ENCODE data around the gene GIGYF2.

The GIGYF2 gene

GRCh38 chr2:232817756-232818155 lies 120.6 kb downstream of the GIGYF2 start:
- Histone ChIP-seq H2AK5ac (ENCODE audit: low read length) (no peak overlapping the region), H4K5ac (ENCODE audit: low read length) (no peak overlapping the region), H3K4ac (ENCODE audit: low read depth, low read length) (no peak overlapping the region), H3K27me3 (ENCODE audit: insufficient read depth, low read length, poor library complexity) (no peaks in the 10 kb centered on the region), H3K4me3 (ENCODE audit: low read length) (no peak overlapping the region), H2BK120ac (ENCODE audit: low read depth, low read length) (no peak overlapping the region), H3K4me2 (ENCODE audit: low read length) (no peak overlapping the region), H3K27ac (ENCODE audit: low read depth, low read length) (no peak overlapping the region), H3K18ac (ENCODE audit: low read length) (no peak overlapping the region), H3K79me1 (ENCODE audit: low read length) (no peaks in the 10 kb centered on the region), H2BK5ac (ENCODE audit: low read length) (no peak overlapping the region), H2BK15ac (replicated peaks; ENCODE audit: low read depth) (no peak overlapping the region), H3K4me1 (ENCODE audit: control insufficient read depth, low read depth, low read length) (no peaks in the 10 kb centered on the region), H3K79me2 (ENCODE audit: control insufficient read depth, insufficient read depth, low read length) (no peaks in the 10 kb centered on the region), H3K56ac (ENCODE audit: low read length) (no peak overlapping the region), H3K36me3 (ENCODE audit: control insufficient read depth, insufficient read depth, low read length) (peaks cover 3% of the 10 kb centered on the region), H3K9ac (ENCODE audit: low read length) (no peak overlapping the region), H3K23ac (ENCODE audit: low read length) (no peak overlapping the region), H4K8ac (ENCODE audit: low read depth, low read length) (no peak overlapping the region)
- WGBS (ENCODE audit: extremely low coverage, insufficient coverage, low lambda C conversion rate): no CpG with 5 or more reads among the region's 3 CpGs
- DNase-seq: no peak

- H3K4me3 ChIP-seq (ENCODE audit: low read length): no peak overlapping the region
- no peaks in the 10 kb centered on the region for H3K79me2 ChIP-seq (ENCODE audit: control insufficient read depth, insufficient read depth, low read length)
- H2BK5ac ChIP-seq (ENCODE audit: low read length): no peak overlapping the region
- no peak overlapping the region for H4K5ac ChIP-seq (ENCODE audit: low read length)
- H2BK15ac ChIP-seq (replicated peaks; ENCODE audit: low read depth): no peak overlapping the region
- H3K56ac ChIP-seq (ENCODE audit: low read length): no peak overlapping the region
- no peak overlapping the region for H2BK120ac ChIP-seq (ENCODE audit: low read depth, low read length)
- H3K23ac ChIP-seq (ENCODE audit: low read length): no peak overlapping the region
- H3K27me3 ChIP-seq (ENCODE audit: insufficient read depth, low read length, poor library complexity): no peaks in the 10 kb centered on the region
- no peak overlapping the region for H3K4me2 ChIP-seq (ENCODE audit: low read length)
- H3K18ac ChIP-seq (ENCODE audit: low read length): no peak overlapping the region
- no peaks in the 10 kb centered on the region for H3K79me1 ChIP-seq (ENCODE audit: low read length)
- H3K36me3 ChIP-seq (ENCODE audit: control insufficient read depth, insufficient read depth, low read length): peaks cover 3% of the 10 kb centered on the region
- H4K8ac ChIP-seq (ENCODE audit: low read depth, low read length): no peak overlapping the region
- H3K4ac ChIP-seq (ENCODE audit: low read depth, low read length): no peak overlapping the region
- H3K4me1 ChIP-seq (ENCODE audit: control insufficient read depth, low read depth, low read length): no peaks in the 10 kb centered on the region
- WGBS (ENCODE audit: extremely low coverage, insufficient coverage, low lambda C conversion rate): no CpG with 5 or more reads among the region's 3 CpGs
- no peak overlapping the region for H3K9ac ChIP-seq (ENCODE audit: low read length)
- no peak overlapping the region for H3K27ac ChIP-seq (ENCODE audit: low read depth, low read length)
- H2AK5ac ChIP-seq (ENCODE audit: low read length): no peak overlapping the region
- DNase-seq: no peak
Observed at GRCh38 chr2:232829988-232830387, 132.9 kb downstream of the GIGYF2 start.

GRCh38 chr2:232831496-232831895 lies 134.4 kb downstream of the GIGYF2 start:
- no peak overlapping the region for H2BK120ac ChIP-seq (ENCODE audit: low read depth, low read length)
- H2BK5ac ChIP-seq (ENCODE audit: low read length): no peak overlapping the region
- H3K36me3 ChIP-seq (ENCODE audit: control insufficient read depth, insufficient read depth, low read length): peaks cover 3% of the 10 kb centered on the region
- H3K9ac ChIP-seq (ENCODE audit: low read length): no peak overlapping the region
- no peak overlapping the region for H3K18ac ChIP-seq (ENCODE audit: low read length)
- no peak overlapping the region for H2BK15ac ChIP-seq (replicated peaks; ENCODE audit: low read depth)
- DNase-seq: no peak
- H3K27ac ChIP-seq (ENCODE audit: low read depth, low read length): no peak overlapping the region
- no peak overlapping the region for H4K5ac ChIP-seq (ENCODE audit: low read length)
- H4K8ac ChIP-seq (ENCODE audit: low read depth, low read length): no peak overlapping the region
- H3K4me2 ChIP-seq (ENCODE audit: low read length): no peak overlapping the region
- H3K4me3 ChIP-seq (ENCODE audit: low read length): no peak overlapping the region
- H3K79me2 ChIP-seq (ENCODE audit: control insufficient read depth, insufficient read depth, low read length): no peaks in the 10 kb centered on the region
- H3K56ac ChIP-seq (ENCODE audit: low read length): no peak overlapping the region
- no peaks in the 10 kb centered on the region for H3K27me3 ChIP-seq (ENCODE audit: insufficient read depth, low read length, poor library complexity)
- no peak overlapping the region for H3K23ac ChIP-seq (ENCODE audit: low read length)
- H3K79me1 ChIP-seq (ENCODE audit: low read length): peaks cover 1% of the 10 kb centered on the region
- H2AK5ac ChIP-seq (ENCODE audit: low read length): no peak overlapping the region
- no CpG with 5 or more reads among the region's 3 CpGs for WGBS (ENCODE audit: extremely low coverage, insufficient coverage, low lambda C conversion rate)
- H3K4ac ChIP-seq (ENCODE audit: low read depth, low read length): no peak overlapping the region
- no peaks in the 10 kb centered on the region for H3K4me1 ChIP-seq (ENCODE audit: control insufficient read depth, low read depth, low read length)

GRCh38 chr2:232833830-232834229 lies 136.7 kb downstream of the GIGYF2 start:
- Histone ChIP-seq H4K5ac (ENCODE audit: low read length) (no peak overlapping the region), H3K27ac (ENCODE audit: low read depth, low read length) (no peak overlapping the region), H4K8ac (ENCODE audit: low read depth, low read length) (no peak overlapping the region), H2BK15ac (replicated peaks; ENCODE audit: low read depth) (no peak overlapping the region), H3K9ac (ENCODE audit: low read length) (no peak overlapping the region), H2BK120ac (ENCODE audit: low read depth, low read length) (no peak overlapping the region), H2AK5ac (ENCODE audit: low read length) (no peak overlapping the region), H3K4ac (ENCODE audit: low read depth, low read length) (no peak overlapping the region), H3K4me2 (ENCODE audit: low read length) (no peak overlapping the region), H3K36me3 (ENCODE audit: control insufficient read depth, insufficient read depth, low read length) (peaks cover 3% of the 10 kb centered on the region), H3K56ac (ENCODE audit: low read length) (no peak overlapping the region), H3K27me3 (ENCODE audit: insufficient read depth, low read length, poor library complexity) (no peaks in the 10 kb centered on the region), H3K79me2 (ENCODE audit: control insufficient read depth, insufficient read depth, low read length) (no peaks in the 10 kb centered on the region), H3K18ac (ENCODE audit: low read length) (no peak overlapping the region), H2BK5ac (ENCODE audit: low read length) (no peak overlapping the region), H3K4me1 (ENCODE audit: control insufficient read depth, low read depth, low read length) (no peaks in the 10 kb centered on the region), H3K79me1 (ENCODE audit: low read length) (peaks cover 1% of the 10 kb centered on the region), H3K23ac (ENCODE audit: low read length) (no peak overlapping the region), H3K4me3 (ENCODE audit: low read length) (no peak overlapping the region)
- WGBS (ENCODE audit: extremely low coverage, insufficient coverage, low lambda C conversion rate): no CpG with 5 or more reads among the region's 1 CpG
- DNase-seq: peak; percentile 40

- Histone ChIP-seq H3K79me2 (ENCODE audit: control insufficient read depth, insufficient read depth, low read length) (no peaks in the 10 kb centered on the region), H4K5ac (ENCODE audit: low read length) (no peak overlapping the region), H3K56ac (ENCODE audit: low read length) (no peak overlapping the region), H3K18ac (ENCODE audit: low read length) (no peak overlapping the region), H2BK120ac (ENCODE audit: low read depth, low read length) (no peak overlapping the region), H3K4ac (ENCODE audit: low read depth, low read length) (no peak overlapping the region), H3K4me1 (ENCODE audit: control insufficient read depth, low read depth, low read length) (no peaks in the 10 kb centered on the region), H2BK15ac (replicated peaks; ENCODE audit: low read depth) (no peak overlapping the region), H3K23ac (ENCODE audit: low read length) (no peak overlapping the region), H3K79me1 (ENCODE audit: low read length) (peaks cover 1% of the 10 kb centered on the region), H3K36me3 (ENCODE audit: control insufficient read depth, insufficient read depth, low read length) (peaks cover 3% of the 10 kb centered on the region), H4K8ac (ENCODE audit: low read depth, low read length) (no peak overlapping the region), H3K9ac (ENCODE audit: low read length) (no peak overlapping the region), H2AK5ac (ENCODE audit: low read length) (no peak overlapping the region), H2BK5ac (ENCODE audit: low read length) (no peak overlapping the region), H3K4me2 (ENCODE audit: low read length) (no peak overlapping the region), H3K4me3 (ENCODE audit: low read length) (no peak overlapping the region), H3K27me3 (ENCODE audit: insufficient read depth, low read length, poor library complexity) (no peaks in the 10 kb centered on the region), H3K27ac (ENCODE audit: low read depth, low read length) (no peak overlapping the region)
- WGBS (ENCODE audit: extremely low coverage, insufficient coverage, low lambda C conversion rate): no CpG with 5 or more reads among the region's 14 CpGs
- DNase-seq: no peak
Observed at GRCh38 chr2:232835687-232836208, 138.6 kb downstream of the GIGYF2 start.

- Histone ChIP-seq H4K8ac (ENCODE audit: low read depth, low read length) (no peak overlapping the region), H4K5ac (ENCODE audit: low read length) (no peak overlapping the region), H2BK5ac (ENCODE audit: low read length) (no peak overlapping the region), H3K27ac (ENCODE audit: low read depth, low read length) (no peak overlapping the region), H2AK5ac (ENCODE audit: low read length) (no peak overlapping the region), H3K36me3 (ENCODE audit: control insufficient read depth, insufficient read depth, low read length) (peaks cover 3% of the 10 kb centered on the region), H2BK15ac (replicated peaks; ENCODE audit: low read depth) (no peak overlapping the region), H3K56ac (ENCODE audit: low read length) (no peak overlapping the region), H3K4ac (ENCODE audit: low read depth, low read length) (no peak overlapping the region), H3K79me2 (ENCODE audit: control insufficient read depth, insufficient read depth, low read length) (no peaks in the 10 kb centered on the region), H3K18ac (ENCODE audit: low read length) (no peak overlapping the region), H3K9ac (ENCODE audit: low read length) (no peak overlapping the region), H3K27me3 (ENCODE audit: insufficient read depth, low read length, poor library complexity) (no peaks in the 10 kb centered on the region), H3K4me2 (ENCODE audit: low read length) (no peak overlapping the region), H3K4me1 (ENCODE audit: control insufficient read depth, low read depth, low read length) (no peaks in the 10 kb centered on the region), H2BK120ac (ENCODE audit: low read depth, low read length) (no peak overlapping the region), H3K79me1 (ENCODE audit: low read length) (peaks cover 1% of the 10 kb centered on the region), H3K23ac (ENCODE audit: low read length) (no peak overlapping the region), H3K4me3 (ENCODE audit: low read length) (no peak overlapping the region)
- no CpG with 5 or more reads among the region's 4 CpGs for WGBS (ENCODE audit: extremely low coverage, insufficient coverage, low lambda C conversion rate)
- DNase-seq: no peak
Observed at GRCh38 chr2:232836934-232837333, 139.8 kb downstream of the GIGYF2 start.
